ENCODE results near the gene DCDC2.

DNA sequence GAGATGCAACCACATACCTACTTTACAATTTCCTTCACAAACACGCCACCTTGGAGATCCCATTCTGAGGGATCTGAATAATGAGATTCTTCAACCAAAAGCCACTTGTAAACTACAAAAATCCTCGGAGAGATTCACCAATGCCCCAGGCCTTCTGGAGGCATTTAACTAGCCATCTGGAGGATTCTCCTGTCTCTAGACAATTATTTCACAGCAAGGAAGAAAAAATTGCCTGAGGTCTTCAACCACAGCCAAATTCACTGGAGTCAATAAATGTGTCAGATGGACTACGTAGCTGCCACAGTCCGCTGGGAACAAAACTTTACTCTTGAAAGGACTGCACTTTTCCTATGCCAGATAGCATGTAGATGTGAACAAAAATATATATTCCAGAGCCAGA is 19.0 kb upstream of the DCDC2 start:
- TF ChIP-seq CTCF (IDR thresholded peaks at IDR 0.05 in 8 of 11, conservative IDR thresholded peaks at IDR 0.05 in 3 of 11) (no peak), POLR2AphosphoS5 (IDR thresholded peaks at IDR 0.05) (no peak), POLR2A (IDR thresholded peaks at IDR 0.05) (no peak)
